ENCODE measurements around the gene DNAJB5. TPM values are rescaled to one million over a fixed set of nuclear protein-coding genes. Genes with fewer than 3 reads are reported as not detected.
A peak's percentile ranks its signal among the peaks of the same experiment; 100 is the strongest.

The DNAJB5 gene
- total and polyA plus RNA-seq, 2 donors = 4.1 to 13.4 TPM

- Histone ChIP-seq H3K36me3 (ENCODE audit: control insufficient read depth in 2 of 2, insufficient read depth in 2 of 2, low read length in 1 of 2) (no peaks in the 10 kb centered on the region), H3K27ac (ENCODE audit: low read depth in 1 of 2, low read length in 1 of 2) (no peak overlapping the region), H3K27me3 (ENCODE audit: control insufficient read depth in 2 of 2, insufficient read depth in 1 of 2, low read length in 1 of 2) (peaks cover 0 to 10% of the 10 kb centered on the region in 2 donors), H3K4me3 (ENCODE audit: low read length in 2 of 2) (no peak overlapping the region), H3K9me3 (ENCODE audit: control insufficient read depth in 2 of 2, insufficient read depth in 1 of 2, low read length in 1 of 2) (no peaks in the 10 kb centered on the region), H3K4me1 (ENCODE audit: control insufficient read depth in 2 of 2, insufficient read depth in 2 of 2, low read length in 2 of 2) (peaks cover 0 to 2% of the 10 kb centered on the region in 2 donors)
- 96% methylated on average over 11 of the region's 11 CpGs for WGBS
- no peak for DNase-seq (ENCODE audit: low read depth in 6 of 9, low spot score in 9 of 9)
Measured at GRCh38 chr9:34976992-34977391, 12.6 kb upstream of the DNAJB5 start.

DNA sequence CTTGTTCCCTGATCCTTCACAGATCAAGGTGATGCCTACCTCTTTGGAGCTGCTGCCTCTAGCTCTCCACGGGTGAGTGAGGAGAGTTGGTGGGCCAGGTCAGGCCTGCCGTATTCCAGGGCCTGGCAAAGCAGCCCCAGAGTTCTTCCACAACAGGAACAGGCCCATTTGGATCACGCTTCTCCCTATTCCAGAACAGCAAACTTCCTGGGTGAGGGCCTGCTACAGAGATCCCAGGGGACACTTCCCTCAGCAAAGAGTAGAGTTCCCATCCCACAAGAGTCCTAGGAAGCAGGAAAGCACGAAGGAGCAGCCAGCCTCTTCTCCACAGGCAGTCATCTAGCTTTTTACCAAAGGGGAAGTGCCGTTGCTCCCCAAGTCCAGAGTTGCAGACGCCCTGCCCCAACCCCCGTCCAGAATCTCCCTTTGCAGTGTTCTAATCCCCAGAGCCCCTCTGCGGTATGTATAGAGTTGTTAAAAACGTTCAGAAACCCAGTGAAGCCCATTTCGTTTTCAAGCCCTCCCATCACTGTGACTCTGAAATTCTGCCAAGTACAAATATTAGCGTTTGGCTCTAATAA is 9.3 kb upstream of the DNAJB5 start:
- H3K4me3 ChIP-seq (ENCODE audit: low read length in 2 of 2) = no peak overlapping the region
- peaks cover 0 to 7% of the 10 kb centered on the region in 2 donors for H3K27me3 ChIP-seq (ENCODE audit: control insufficient read depth in 2 of 2, insufficient read depth in 1 of 2, low read length in 1 of 2)
- no peak overlapping the region for H3K27ac ChIP-seq (ENCODE audit: low read depth in 1 of 2, low read length in 1 of 2)
- peaks cover 17 to 29% of the 10 kb centered on the region in 2 donors for H3K4me1 ChIP-seq (ENCODE audit: control insufficient read depth in 2 of 2, insufficient read depth in 2 of 2, low read length in 2 of 2)
- DNase-seq (ENCODE audit: low read depth in 6 of 9, low spot score in 9 of 9) = no peak
- no peaks in the 10 kb centered on the region for H3K9me3 ChIP-seq (ENCODE audit: control insufficient read depth in 2 of 2, insufficient read depth in 1 of 2, low read length in 1 of 2)
- WGBS = 87% methylated on average over 11 of the region's 11 CpGs
- no peaks in the 10 kb centered on the region for H3K36me3 ChIP-seq (ENCODE audit: control insufficient read depth in 2 of 2, insufficient read depth in 2 of 2, low read length in 1 of 2)

- WGBS = 42% methylated on average over 7 of the region's 7 CpGs
- peaks cover 0 to 2% of the 10 kb centered on the region in 2 donors for H3K27me3 ChIP-seq (ENCODE audit: control insufficient read depth in 2 of 2, insufficient read depth in 1 of 2, low read length in 1 of 2)
- H3K36me3 ChIP-seq (ENCODE audit: control insufficient read depth in 2 of 2, insufficient read depth in 2 of 2, low read length in 1 of 2) = no peaks in the 10 kb centered on the region
- no peak for DNase-seq (ENCODE audit: low read depth in 6 of 9, low spot score in 9 of 9)
- no peaks in the 10 kb centered on the region for H3K9me3 ChIP-seq (ENCODE audit: control insufficient read depth in 2 of 2, insufficient read depth in 1 of 2, low read length in 1 of 2)
- peak overlapping the region in 1 of 2 donors; percentile 6 for H3K27ac ChIP-seq (ENCODE audit: low read depth in 1 of 2, low read length in 1 of 2)
- peaks cover 29 to 48% of the 10 kb centered on the region in 2 donors for H3K4me1 ChIP-seq (ENCODE audit: control insufficient read depth in 2 of 2, insufficient read depth in 2 of 2, low read length in 2 of 2)
- no peak overlapping the region for H3K4me3 ChIP-seq (ENCODE audit: low read length in 2 of 2)
Measured at GRCh38 chr9:34982361-34982760, 7.2 kb upstream of the DNAJB5 start.

GRCh38 chr9:34983209-34983608 is 6.3 kb upstream of the DNAJB5 start:
- Histone ChIP-seq H3K36me3 (ENCODE audit: control insufficient read depth in 2 of 2, insufficient read depth in 2 of 2, low read length in 1 of 2) (no peaks in the 10 kb centered on the region), H3K9me3 (ENCODE audit: control insufficient read depth in 2 of 2, insufficient read depth in 1 of 2, low read length in 1 of 2) (no peaks in the 10 kb centered on the region), H3K4me3 (ENCODE audit: low read length in 2 of 2) (no peak overlapping the region), H3K27me3 (ENCODE audit: control insufficient read depth in 2 of 2, insufficient read depth in 1 of 2, low read length in 1 of 2) (no peaks in the 10 kb centered on the region), H3K27ac (ENCODE audit: low read depth in 1 of 2, low read length in 1 of 2) (peak overlapping the region; percentile 15 to 55), H3K4me1 (ENCODE audit: control insufficient read depth in 2 of 2, insufficient read depth in 2 of 2, low read length in 2 of 2) (peaks cover 35 to 54% of the 10 kb centered on the region in 2 donors)
- peak in 3 of 9 donors; percentile 32 to 75 (median 63) for DNase-seq (ENCODE audit: low read depth in 6 of 9, low spot score in 9 of 9)
- 52% methylated on average over 2 of the region's 2 CpGs for WGBS

DNA sequence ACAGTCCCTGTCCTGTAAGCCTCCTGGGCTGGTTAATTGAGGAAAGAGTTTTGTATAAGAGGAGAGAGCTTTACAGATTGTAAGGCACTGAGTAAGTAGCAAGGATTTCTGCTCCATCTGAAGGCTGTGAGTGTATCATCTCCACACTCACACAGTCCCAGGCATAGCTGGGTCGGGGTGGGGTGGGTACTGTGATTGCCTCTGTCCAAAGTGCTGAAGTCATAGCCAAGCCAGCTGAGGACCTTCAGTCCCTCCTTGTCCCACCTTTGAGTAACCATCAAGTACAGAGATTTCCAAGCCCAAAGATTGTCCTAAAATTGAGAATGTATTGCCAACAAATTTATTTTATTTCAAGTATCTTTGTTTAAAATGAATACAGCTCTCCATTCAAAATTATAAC is 5.5 kb upstream of the DNAJB5 start:
- no peaks in the 10 kb centered on the region for H3K9me3 ChIP-seq (ENCODE audit: control insufficient read depth in 2 of 2, insufficient read depth in 1 of 2, low read length in 1 of 2)
- H3K4me1 ChIP-seq (ENCODE audit: control insufficient read depth in 2 of 2, insufficient read depth in 2 of 2, low read length in 2 of 2) = peaks cover 35 to 62% of the 10 kb centered on the region in 2 donors
- WGBS = 4% methylated on average over 1 of the region's 1 CpG
- peak in 6 of 9 donors; percentile 57 to 81 (median 64) for DNase-seq (ENCODE audit: low read depth in 6 of 9, low spot score in 9 of 9)
- H3K27me3 ChIP-seq (ENCODE audit: control insufficient read depth in 2 of 2, insufficient read depth in 1 of 2, low read length in 1 of 2) = no peaks in the 10 kb centered on the region
- H3K36me3 ChIP-seq (ENCODE audit: control insufficient read depth in 2 of 2, insufficient read depth in 2 of 2, low read length in 1 of 2) = no peaks in the 10 kb centered on the region
- H3K4me3 ChIP-seq (ENCODE audit: low read length in 2 of 2) = no peak overlapping the region
- H3K27ac ChIP-seq (ENCODE audit: low read depth in 1 of 2, low read length in 1 of 2) = no peak overlapping the region

DNA sequence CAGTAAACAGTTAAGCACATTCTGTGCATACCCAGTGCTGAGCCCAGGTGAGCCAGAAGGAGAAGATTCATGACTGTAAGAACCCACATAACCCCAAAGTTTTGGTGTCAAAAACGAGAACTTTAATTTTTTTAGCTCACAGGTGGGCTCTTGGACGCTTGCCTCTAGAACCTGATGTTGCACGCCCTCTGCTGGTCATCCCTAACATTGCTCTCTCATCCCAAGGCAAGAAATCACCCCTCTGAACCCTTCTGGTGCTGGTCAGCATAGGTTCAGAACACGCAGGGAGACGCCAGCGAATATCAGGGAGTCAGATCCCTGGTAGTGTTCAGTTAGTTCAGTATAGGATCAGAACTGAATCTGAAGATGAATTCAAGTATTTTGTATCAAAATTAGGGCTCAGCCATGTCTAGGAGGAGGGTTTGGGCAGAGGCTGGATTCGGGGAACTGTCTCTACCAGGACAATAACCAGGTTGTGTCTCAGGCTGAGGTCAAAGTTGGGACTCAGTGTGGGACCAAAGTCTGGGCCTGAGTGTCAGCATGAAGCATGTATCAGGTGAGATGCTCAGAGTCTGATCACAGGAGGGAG is 4.1 kb upstream of the DNAJB5 start:
- no peak overlapping the region for H3K27ac ChIP-seq (ENCODE audit: low read depth in 1 of 2, low read length in 1 of 2)
- H3K9me3 ChIP-seq (ENCODE audit: control insufficient read depth in 2 of 2, insufficient read depth in 1 of 2, low read length in 1 of 2) = no peaks in the 10 kb centered on the region
- peak in 5 of 9 donors; percentile 50 to 78 (median 68) for DNase-seq (ENCODE audit: low read depth in 6 of 9, low spot score in 9 of 9)
- peaks cover 35 to 67% of the 10 kb centered on the region in 2 donors for H3K4me1 ChIP-seq (ENCODE audit: control insufficient read depth in 2 of 2, insufficient read depth in 2 of 2, low read length in 2 of 2)
- 19% methylated on average over 7 of the region's 7 CpGs for WGBS
- no peaks in the 10 kb centered on the region for H3K36me3 ChIP-seq (ENCODE audit: control insufficient read depth in 2 of 2, insufficient read depth in 2 of 2, low read length in 1 of 2)
- H3K27me3 ChIP-seq (ENCODE audit: control insufficient read depth in 2 of 2, insufficient read depth in 1 of 2, low read length in 1 of 2) = peaks cover 0 to 5% of the 10 kb centered on the region in 2 donors
- no peak overlapping the region for H3K4me3 ChIP-seq (ENCODE audit: low read length in 2 of 2)

GRCh38 chr9:34986540-34987047 is 3.0 kb upstream of the DNAJB5 start:
- 15% methylated on average over 9 of the region's 9 CpGs for WGBS
- no peak overlapping the region for H3K4me3 ChIP-seq (ENCODE audit: low read length in 2 of 2)
- DNase-seq (ENCODE audit: low read depth in 6 of 9, low spot score in 9 of 9) = peak in 4 of 9 donors; percentile 49 to 73 (median 56)
- peak overlapping the region in 1 of 2 donors; percentile 38 for H3K27ac ChIP-seq (ENCODE audit: low read depth in 1 of 2, low read length in 1 of 2)
- peaks cover 0 to 8% of the 10 kb centered on the region in 2 donors for H3K27me3 ChIP-seq (ENCODE audit: control insufficient read depth in 2 of 2, insufficient read depth in 1 of 2, low read length in 1 of 2)
- H3K36me3 ChIP-seq (ENCODE audit: control insufficient read depth in 2 of 2, insufficient read depth in 2 of 2, low read length in 1 of 2) = no peaks in the 10 kb centered on the region
- no peaks in the 10 kb centered on the region for H3K9me3 ChIP-seq (ENCODE audit: control insufficient read depth in 2 of 2, insufficient read depth in 1 of 2, low read length in 1 of 2)
- H3K4me1 ChIP-seq (ENCODE audit: control insufficient read depth in 2 of 2, insufficient read depth in 2 of 2, low read length in 2 of 2) = peaks cover 35 to 70% of the 10 kb centered on the region in 2 donors

- peaks cover 35 to 69% of the 10 kb centered on the region in 2 donors for H3K4me1 ChIP-seq (ENCODE audit: control insufficient read depth in 2 of 2, insufficient read depth in 2 of 2, low read length in 2 of 2)
- peaks cover 0 to 8% of the 10 kb centered on the region in 2 donors for H3K27me3 ChIP-seq (ENCODE audit: control insufficient read depth in 2 of 2, insufficient read depth in 1 of 2, low read length in 1 of 2)
- H3K4me3 ChIP-seq (ENCODE audit: low read length in 2 of 2) = no peak overlapping the region
- peak overlapping the region; percentile 10 to 38 for H3K27ac ChIP-seq (ENCODE audit: low read depth in 1 of 2, low read length in 1 of 2)
- WGBS = 86% methylated on average over 7 of the region's 7 CpGs
- no peaks in the 10 kb centered on the region for H3K9me3 ChIP-seq (ENCODE audit: control insufficient read depth in 2 of 2, insufficient read depth in 1 of 2, low read length in 1 of 2)
- DNase-seq (ENCODE audit: low read depth in 6 of 9, low spot score in 9 of 9) = no peak
- H3K36me3 ChIP-seq (ENCODE audit: control insufficient read depth in 2 of 2, insufficient read depth in 2 of 2, low read length in 1 of 2) = no peaks in the 10 kb centered on the region
Measured at GRCh38 chr9:34987160-34987901, 2.2 kb upstream of the DNAJB5 start.
